Measurements from ENCODE around the gene NR1I3. TPM values are rescaled to one million over a fixed set of nuclear protein-coding genes. Genes with fewer than 3 reads are reported as not detected.

Gene NR1I3
- total and polyA plus RNA-seq, 2 experiments from 2014 or later: 0.50 TPM; not detected in 1

DNA sequence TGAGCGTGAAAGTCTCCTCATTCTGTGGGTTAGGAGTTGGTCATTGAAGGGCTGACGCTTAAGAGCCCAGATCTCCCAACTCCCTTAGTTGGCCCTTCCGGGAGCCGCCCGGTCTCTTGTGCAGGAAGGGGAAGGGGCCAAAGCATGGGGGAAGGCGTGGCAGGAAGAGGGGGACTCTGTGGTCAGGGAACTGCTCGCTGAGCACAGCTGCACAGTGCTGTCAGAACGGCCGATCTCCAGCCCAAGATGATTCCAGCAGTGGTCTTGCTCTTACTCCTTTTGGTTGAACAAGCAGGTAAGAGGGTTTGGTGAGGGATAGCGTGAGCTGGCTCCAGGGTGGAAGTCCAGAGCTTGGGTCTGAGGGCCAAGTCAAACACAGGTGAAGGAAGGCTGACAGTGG, 22.9 kb downstream of the NR1I3 start, which contains the start of gene FCER1G:
FCER1G (plus strand) TSS at position 220 of the 400 bp plus-strand sequence; CDS start at position 247, 27 bp downstream.
- no peaks in the 10 kb centered on the region for H3K27me3 ChIP-seq (ENCODE audit: insufficient read depth)
- no peaks in the 10 kb centered on the region for H3K9me2 ChIP-seq (ENCODE audit: insufficient read depth)
- no peak within 1 kb of the TSS for H3K4me3 ChIP-seq
- Mint-ChIP-seq H3K27me3 (ENCODE audit: insufficient read depth, low read depth, poor library complexity) (peaks cover 18% of the 10 kb centered on the region), H3K4me3 (no peak within 1 kb of the TSS; the same call in 2 of the 3 replicates), H3K4me1 (peaks cover 31% of the 10 kb centered on the region), H3K9me3 (no peaks in the 10 kb centered on the region; the same call in 2 of the 3 replicates), H3K27ac (no peak within 1 kb of the TSS; the same call in 1 of the 2 replicates), H3K36me3 (ENCODE audit: low read depth) (peaks cover 50% of the 10 kb centered on the region)
- peaks cover 6% of the 10 kb centered on the region; the same call in 1 of the 2 replicates for H4K20me1 ChIP-seq (replicated peaks; ENCODE audit: insufficient read depth)
- peaks cover 45% of the 10 kb centered on the region for H3K36me3 ChIP-seq (ENCODE audit: insufficient read depth)
- peaks cover 24% of the 10 kb centered on the region for H3F3A ChIP-seq (replicated peaks; ENCODE audit: low read depth)
- no peak within 1 kb of the TSS for H3K4me2 ChIP-seq
- DNase-seq (ENCODE audit: low spot score): no peak
- peaks cover 25% of the 10 kb centered on the region for H3K4me1 ChIP-seq (ENCODE audit: insufficient read depth)
- ATAC-seq: no peak
- H3K27ac ChIP-seq (ENCODE audit: low read depth): no peak within 1 kb of the TSS
- TF ChIP-seq JUNB (IDR thresholded peaks at IDR 0.05; ENCODE audit: unreplicated experiment): no peak
- TF ChIP-seq CREB1 (CRISPR knock-in tag; IDR thresholded peaks at IDR 0.05; ENCODE audit: low read depth): no peak
- TF ChIP-seq EZH2 (IDR thresholded peaks at IDR 0.05; ENCODE audit: low read depth, unreplicated experiment): no peak
- TF ChIP-seq ZNF114 (CRISPR knock-in tag; IDR thresholded peaks at IDR 0.05): no peak
- no peak for TF ChIP-seq EZH2phosphoT487 (IDR thresholded peaks at IDR 0.05; ENCODE audit: unreplicated experiment)
- TF ChIP-seq ZNF331 (CRISPR knock-in tag; IDR thresholded peaks at IDR 0.05; ENCODE audit: low read depth): no peak
- no peak for TF ChIP-seq POLR2AphosphoS5 (IDR thresholded peaks at IDR 0.05; ENCODE audit: low read depth)
- TF ChIP-seq, protein P1, sequence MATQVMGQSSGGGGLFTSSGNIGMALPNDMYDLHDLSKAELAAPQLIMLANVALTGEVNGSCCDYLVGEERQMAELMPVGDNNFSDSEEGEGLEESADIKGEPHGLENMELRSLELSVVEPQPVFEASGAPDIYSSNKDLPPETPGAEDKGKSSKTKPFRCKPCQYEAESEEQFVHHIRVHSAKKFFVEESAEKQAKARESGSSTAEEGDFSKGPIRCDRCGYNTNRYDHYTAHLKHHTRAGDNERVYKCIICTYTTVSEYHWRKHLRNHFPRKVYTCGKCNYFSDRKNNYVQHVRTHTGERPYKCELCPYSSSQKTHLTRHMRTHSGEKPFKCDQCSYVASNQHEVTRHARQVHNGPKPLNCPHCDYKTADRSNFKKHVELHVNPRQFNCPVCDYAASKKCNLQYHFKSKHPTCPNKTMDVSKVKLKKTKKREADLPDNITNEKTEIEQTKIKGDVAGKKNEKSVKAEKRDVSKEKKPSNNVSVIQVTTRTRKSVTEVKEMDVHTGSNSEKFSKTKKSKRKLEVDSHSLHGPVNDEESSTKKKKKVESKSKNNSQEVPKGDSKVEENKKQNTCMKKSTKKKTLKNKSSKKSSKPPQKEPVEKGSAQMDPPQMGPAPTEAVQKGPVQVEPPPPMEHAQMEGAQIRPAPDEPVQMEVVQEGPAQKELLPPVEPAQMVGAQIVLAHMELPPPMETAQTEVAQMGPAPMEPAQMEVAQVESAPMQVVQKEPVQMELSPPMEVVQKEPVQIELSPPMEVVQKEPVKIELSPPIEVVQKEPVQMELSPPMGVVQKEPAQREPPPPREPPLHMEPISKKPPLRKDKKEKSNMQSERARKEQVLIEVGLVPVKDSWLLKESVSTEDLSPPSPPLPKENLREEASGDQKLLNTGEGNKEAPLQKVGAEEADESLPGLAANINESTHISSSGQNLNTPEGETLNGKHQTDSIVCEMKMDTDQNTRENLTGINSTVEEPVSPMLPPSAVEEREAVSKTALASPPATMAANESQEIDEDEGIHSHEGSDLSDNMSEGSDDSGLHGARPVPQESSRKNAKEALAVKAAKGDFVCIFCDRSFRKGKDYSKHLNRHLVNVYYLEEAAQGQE (IDR thresholded peaks at IDR 0.05; ENCODE audit: unreplicated experiment): no peak
- TF ChIP-seq NANOG (IDR thresholded peaks at IDR 0.05; ENCODE audit: borderline replicate concordance): no peak
- TF ChIP-seq, protein P2, sequence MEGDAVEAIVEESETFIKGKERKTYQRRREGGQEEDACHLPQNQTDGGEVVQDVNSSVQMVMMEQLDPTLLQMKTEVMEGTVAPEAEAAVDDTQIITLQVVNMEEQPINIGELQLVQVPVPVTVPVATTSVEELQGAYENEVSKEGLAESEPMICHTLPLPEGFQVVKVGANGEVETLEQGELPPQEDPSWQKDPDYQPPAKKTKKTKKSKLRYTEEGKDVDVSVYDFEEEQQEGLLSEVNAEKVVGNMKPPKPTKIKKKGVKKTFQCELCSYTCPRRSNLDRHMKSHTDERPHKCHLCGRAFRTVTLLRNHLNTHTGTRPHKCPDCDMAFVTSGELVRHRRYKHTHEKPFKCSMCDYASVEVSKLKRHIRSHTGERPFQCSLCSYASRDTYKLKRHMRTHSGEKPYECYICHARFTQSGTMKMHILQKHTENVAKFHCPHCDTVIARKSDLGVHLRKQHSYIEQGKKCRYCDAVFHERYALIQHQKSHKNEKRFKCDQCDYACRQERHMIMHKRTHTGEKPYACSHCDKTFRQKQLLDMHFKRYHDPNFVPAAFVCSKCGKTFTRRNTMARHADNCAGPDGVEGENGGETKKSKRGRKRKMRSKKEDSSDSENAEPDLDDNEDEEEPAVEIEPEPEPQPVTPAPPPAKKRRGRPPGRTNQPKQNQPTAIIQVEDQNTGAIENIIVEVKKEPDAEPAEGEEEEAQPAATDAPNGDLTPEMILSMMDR (conservative IDR thresholded peaks at IDR 0.05; ENCODE audit: low read depth in 2 of 2): no peak
- TF ChIP-seq, protein P3, sequence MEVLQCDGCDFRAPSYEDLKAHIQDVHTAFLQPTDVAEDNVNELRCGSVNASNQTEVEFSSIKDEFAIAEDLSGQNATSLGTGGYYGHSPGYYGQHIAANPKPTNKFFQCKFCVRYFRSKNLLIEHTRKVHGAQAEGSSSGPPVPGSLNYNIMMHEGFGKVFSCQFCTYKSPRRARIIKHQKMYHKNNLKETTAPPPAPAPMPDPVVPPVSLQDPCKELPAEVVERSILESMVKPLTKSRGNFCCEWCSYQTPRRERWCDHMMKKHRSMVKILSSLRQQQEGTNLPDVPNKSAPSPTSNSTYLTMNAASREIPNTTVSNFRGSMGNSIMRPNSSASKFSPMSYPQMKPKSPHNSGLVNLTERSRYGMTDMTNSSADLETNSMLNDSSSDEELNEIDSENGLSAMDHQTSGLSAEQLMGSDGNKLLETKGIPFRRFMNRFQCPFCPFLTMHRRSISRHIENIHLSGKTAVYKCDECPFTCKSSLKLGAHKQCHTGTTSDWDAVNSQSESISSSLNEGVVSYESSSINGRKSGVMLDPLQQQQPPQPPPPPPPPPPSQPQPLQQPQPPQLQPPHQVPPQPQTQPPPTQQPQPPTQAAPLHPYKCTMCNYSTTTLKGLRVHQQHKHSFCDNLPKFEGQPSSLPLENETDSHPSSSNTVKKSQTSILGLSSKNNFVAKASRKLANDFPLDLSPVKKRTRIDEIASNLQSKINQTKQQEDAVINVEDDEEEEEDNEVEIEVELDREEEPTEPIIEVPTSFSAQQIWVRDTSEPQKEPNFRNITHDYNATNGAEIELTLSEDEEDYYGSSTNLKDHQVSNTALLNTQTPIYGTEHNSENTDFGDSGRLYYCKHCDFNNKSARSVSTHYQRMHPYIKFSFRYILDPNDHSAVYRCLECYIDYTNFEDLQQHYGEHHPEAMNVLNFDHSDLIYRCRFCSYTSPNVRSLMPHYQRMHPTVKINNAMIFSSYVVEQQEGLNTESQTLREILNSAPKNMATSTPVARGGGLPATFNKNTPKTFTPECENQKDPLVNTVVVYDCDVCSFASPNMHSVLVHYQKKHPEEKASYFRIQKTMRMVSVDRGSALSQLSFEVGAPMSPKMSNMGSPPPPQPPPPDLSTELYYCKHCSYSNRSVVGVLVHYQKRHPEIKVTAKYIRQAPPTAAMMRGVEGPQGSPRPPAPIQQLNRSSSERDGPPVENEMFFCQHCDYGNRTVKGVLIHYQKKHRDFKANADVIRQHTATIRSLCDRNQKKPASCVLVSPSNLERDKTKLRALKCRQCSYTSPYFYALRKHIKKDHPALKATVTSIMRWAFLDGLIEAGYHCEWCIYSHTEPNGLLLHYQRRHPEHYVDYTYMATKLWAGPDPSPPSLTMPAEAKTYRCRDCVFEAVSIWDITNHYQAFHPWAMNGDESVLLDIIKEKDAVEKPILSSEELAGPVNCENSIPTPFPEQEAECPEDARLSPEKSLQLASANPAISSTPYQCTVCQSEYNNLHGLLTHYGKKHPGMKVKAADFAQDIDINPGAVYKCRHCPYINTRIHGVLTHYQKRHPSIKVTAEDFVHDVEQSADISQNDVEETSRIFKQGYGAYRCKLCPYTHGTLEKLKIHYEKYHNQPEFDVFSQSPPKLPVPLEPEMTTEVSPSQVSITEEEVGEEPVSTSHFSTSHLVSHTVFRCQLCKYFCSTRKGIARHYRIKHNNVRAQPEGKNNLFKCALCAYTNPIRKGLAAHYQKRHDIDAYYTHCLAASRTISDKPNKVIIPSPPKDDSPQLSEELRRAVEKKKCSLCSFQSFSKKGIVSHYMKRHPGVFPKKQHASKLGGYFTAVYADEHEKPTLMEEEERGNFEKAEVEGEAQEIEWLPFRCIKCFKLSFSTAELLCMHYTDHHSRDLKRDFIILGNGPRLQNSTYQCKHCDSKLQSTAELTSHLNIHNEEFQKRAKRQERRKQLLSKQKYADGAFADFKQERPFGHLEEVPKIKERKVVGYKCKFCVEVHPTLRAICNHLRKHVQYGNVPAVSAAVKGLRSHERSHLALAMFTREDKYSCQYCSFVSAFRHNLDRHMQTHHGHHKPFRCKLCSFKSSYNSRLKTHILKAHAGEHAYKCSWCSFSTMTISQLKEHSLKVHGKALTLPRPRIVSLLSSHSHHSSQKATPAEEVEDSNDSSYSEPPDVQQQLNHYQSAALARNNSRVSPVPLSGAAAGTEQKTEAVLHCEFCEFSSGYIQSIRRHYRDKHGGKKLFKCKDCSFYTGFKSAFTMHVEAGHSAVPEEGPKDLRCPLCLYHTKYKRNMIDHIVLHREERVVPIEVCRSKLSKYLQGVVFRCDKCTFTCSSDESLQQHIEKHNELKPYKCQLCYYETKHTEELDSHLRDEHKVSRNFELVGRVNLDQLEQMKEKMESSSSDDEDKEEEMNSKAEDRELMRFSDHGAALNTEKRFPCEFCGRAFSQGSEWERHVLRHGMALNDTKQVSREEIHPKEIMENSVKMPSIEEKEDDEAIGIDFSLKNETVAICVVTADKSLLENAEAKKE (CRISPR knock-in tag; IDR thresholded peaks at IDR 0.05): no peak
- TF ChIP-seq, protein P4, sequence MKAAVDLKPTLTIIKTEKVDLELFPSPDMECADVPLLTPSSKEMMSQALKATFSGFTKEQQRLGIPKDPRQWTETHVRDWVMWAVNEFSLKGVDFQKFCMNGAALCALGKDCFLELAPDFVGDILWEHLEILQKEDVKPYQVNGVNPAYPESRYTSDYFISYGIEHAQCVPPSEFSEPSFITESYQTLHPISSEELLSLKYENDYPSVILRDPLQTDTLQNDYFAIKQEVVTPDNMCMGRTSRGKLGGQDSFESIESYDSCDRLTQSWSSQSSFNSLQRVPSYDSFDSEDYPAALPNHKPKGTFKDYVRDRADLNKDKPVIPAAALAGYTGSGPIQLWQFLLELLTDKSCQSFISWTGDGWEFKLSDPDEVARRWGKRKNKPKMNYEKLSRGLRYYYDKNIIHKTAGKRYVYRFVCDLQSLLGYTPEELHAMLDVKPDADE (IDR thresholded peaks at IDR 0.05): no peak
- no peak for TF ChIP-seq STAT1 (IDR thresholded peaks at IDR 0.05; ENCODE audit: unreplicated experiment)
- H2AFZ ChIP-seq: no peak within 1 kb of the TSS
- no peaks in the 10 kb centered on the region for H3K79me2 ChIP-seq (replicated peaks; ENCODE audit: insufficient read depth)

All from GM23338 (cell line).